Measurements from ENCODE around the gene STAG2.
"Not testable (repeated sequence)": the region's sequence is repeated elsewhere in the genome, so short reads cannot be mapped to it uniquely, and the experiment has no call there.

Gene STAG2

DNA sequence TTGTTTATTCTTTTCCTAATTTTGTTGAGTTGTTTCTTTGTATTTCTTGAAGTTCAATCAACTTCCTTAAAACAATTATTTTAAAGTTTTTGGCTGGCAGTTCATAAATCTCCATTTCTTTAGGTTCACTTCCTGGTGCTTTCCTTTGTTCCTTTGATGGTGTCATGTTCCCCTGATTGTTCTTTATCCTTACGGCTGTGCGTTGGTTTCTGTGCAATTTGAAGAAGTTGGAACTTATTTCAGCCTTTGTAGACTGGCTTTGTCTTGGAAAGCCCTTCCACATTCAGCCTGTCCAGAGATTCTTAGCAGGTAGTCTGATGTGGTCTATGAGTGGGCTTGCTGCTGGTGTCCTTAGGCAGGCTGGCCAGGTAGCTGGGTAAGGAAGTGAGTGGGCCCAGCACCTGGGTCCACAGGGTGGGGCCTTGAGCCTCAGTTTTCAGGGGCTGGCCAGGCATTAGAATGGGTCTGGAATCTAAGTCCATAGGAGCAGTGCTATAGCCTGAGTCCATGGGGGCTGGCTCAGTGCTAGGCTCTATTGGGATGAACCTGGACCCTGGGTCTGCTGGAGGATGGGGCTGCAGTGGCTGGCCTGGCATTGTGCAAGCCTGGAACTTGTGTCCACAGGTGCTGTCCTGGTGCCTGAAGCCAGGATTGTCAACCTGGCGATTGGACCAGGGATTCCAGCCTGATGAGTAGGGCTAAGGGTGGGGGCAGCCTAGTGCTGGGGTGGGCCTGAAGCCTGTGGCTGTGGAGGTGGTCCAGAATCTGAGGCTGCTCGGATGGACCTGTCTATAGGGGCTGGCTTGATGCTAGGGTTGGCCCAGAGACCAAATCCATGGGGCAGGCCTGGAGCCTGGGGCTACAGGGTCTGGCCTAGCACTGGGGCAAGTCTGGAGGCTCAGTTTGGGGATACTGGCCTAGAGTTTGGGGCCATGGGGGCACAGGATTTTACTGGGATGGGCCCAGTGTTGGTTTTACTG is 152.4 kb downstream of the STAG2 start:
- Histone ChIP-seq H3K4me3 (ENCODE audit: low read length) (peak overlapping the region; percentile 4), H3K27me3 (ENCODE audit: control insufficient read depth, insufficient read depth, low read length) (no peaks in the 10 kb centered on the region), H3K4me1 (ENCODE audit: control insufficient read depth, low read depth, low read length) (no peaks in the 10 kb centered on the region), H3K9me3 (ENCODE audit: control insufficient read depth, low read depth, low read length) (peaks cover 15% of the 10 kb centered on the region), H3K36me3 (ENCODE audit: control insufficient read depth, low read depth, low read length) (no peaks in the 10 kb centered on the region), H3K9ac (ENCODE audit: low read length) (no peak overlapping the region), H3K27ac (ENCODE audit: low read length) (no peak overlapping the region)

DNA sequence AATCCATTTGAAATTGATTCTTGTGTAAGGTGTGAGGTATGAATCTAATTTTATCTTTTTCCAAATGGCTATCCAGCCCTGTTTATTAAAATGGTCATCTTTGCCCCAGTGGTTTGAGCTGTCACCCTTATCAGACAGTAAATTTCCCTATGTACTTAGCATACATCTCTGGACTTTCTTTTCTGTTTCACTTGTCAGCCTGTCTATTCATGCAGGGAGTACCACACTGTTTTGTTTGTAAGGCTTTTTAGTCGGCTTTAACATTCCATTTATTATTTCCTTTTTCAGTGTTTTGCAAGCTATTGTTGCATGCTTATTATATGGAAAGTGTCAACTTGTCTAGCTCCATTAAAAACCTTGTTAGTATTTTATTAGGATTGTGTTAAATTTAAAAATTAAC is 155.8 kb downstream of the STAG2 start:
- no peaks in the 10 kb centered on the region for H3K27me3 ChIP-seq (ENCODE audit: control insufficient read depth, insufficient read depth, low read length)
- H3K36me3 ChIP-seq (ENCODE audit: control insufficient read depth, low read depth, low read length) = no peaks in the 10 kb centered on the region
- H3K4me1 ChIP-seq (ENCODE audit: control insufficient read depth, low read depth, low read length) = no peaks in the 10 kb centered on the region

DNA sequence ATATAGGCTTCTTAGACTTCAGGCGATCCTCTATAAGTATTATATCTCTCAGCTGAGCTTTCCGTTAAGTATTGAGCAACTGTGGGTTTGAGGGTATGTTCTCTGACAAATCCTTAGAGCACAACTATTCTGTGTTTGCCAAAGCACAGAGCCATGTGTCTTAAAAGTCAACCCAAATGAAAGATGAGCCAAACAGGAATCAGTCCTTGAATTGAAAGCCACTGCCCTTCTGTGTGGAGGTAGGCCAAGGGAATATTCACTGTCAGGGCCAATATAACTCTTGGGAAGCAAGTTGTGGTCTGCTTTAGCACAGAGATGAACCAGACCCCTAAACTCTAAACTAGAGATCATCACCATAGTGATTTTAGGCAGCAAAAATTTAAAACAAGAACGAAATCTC is 164.0 kb downstream of the STAG2 start:
- Histone ChIP-seq H3K4me1 (ENCODE audit: control insufficient read depth, low read depth, low read length) (no peaks in the 10 kb centered on the region), H3K27ac (ENCODE audit: low read length) (no peak overlapping the region), H3K27me3 (ENCODE audit: control insufficient read depth, insufficient read depth, low read length) (no peaks in the 10 kb centered on the region), H3K9ac (ENCODE audit: low read length) (no peak overlapping the region), H3K9me3 (ENCODE audit: control insufficient read depth, low read depth, low read length) (peaks cover 9% of the 10 kb centered on the region), H3K4me3 (ENCODE audit: low read length) (no peak overlapping the region), H3K36me3 (ENCODE audit: control insufficient read depth, low read depth, low read length) (no peaks in the 10 kb centered on the region)

More for the DNA sequence above, 155.8 kb downstream of the STAG2 start:
- Histone ChIP-seq H3K9me3 (ENCODE audit: control insufficient read depth, low read depth, low read length) (peaks cover 8% of the 10 kb centered on the region), H3K4me3 (ENCODE audit: low read length) (no peak overlapping the region), H3K27ac (ENCODE audit: low read length) (no peak overlapping the region), H3K9ac (ENCODE audit: low read length) (no peak overlapping the region)

DNA sequence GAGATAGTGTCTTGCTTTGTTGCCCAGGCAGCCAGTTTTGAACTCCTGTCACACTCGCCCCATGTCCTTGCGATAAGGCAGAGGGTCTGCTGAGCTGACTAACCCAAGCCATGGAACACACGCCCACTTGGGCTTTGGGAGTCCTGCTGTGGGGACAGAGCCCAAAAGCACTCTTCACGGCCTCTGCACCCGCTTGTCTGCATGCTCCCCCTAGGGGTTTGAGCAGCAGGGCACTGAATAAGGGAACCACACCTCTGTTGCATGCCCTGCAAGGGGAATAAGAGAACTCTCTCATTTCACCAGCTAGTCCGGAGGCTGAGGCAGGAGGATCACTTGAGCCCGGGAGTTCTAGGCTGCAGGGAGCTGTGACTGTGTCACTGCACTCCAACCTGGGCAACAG is 166.0 kb downstream of the STAG2 start:
- H3K4me1 ChIP-seq (ENCODE audit: control insufficient read depth, low read depth, low read length) = no peaks in the 10 kb centered on the region
- no peaks in the 10 kb centered on the region for H3K36me3 ChIP-seq (ENCODE audit: control insufficient read depth, low read depth, low read length)

DNA sequence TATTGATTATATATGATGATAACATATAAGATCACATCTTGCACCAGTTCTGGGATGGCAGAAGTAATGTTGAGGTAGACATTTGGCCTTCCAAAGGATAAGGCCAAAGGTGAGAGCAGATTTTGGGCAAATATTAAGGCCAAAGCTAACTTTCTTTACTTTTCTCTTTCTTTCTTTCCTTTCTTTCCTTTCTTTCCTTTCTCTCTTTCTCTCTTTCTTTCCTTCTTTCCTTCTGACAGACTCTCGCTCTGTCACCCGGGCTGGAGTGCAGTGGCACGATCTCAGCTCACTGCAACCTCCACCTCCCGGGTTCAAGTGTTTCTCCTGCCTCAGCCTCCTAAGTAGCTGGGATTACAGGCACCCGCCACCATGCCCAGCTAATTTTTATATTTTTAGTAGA is 170.9 kb downstream of the STAG2 start:
- H3K27ac ChIP-seq (ENCODE audit: low read length); H3K9ac ChIP-seq (ENCODE audit: low read length); H3K4me1 ChIP-seq (ENCODE audit: control insufficient read depth, low read depth, low read length); H3K9me3 ChIP-seq (ENCODE audit: control insufficient read depth, low read depth, low read length); H3K27me3 ChIP-seq (ENCODE audit: control insufficient read depth, insufficient read depth, low read length); H3K36me3 ChIP-seq (ENCODE audit: control insufficient read depth, low read depth, low read length); H3K4me3 ChIP-seq (ENCODE audit: low read length): not testable (repeated sequence)

More for the DNA sequence above, 166.0 kb downstream of the STAG2 start:
- no peak overlapping the region for H3K9ac ChIP-seq (ENCODE audit: low read length)
- no peak overlapping the region for H3K4me3 ChIP-seq (ENCODE audit: low read length)
- peaks cover 13% of the 10 kb centered on the region for H3K9me3 ChIP-seq (ENCODE audit: control insufficient read depth, low read depth, low read length)
- no peak overlapping the region for H3K27ac ChIP-seq (ENCODE audit: low read length)
- H3K27me3 ChIP-seq (ENCODE audit: control insufficient read depth, insufficient read depth, low read length) = no peaks in the 10 kb centered on the region

DNA sequence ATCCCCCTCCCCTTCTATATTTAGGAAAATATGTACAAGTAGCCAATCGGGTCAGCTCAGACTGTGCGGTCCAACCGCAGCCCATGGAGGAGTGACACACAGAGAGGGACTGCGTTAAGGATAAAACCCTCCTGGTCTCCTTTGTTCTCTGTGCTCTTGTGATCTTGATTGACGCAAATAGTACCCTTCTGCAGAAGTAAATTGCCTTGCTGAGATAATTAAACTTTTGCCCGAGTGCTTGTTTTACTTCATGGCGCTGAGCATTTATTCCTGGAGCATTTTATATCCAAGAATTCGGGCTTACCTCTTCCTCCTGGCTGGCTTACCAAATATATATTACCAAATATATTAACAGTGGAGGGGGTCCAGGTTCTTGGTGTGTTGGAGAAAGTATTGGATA is 184.2 kb downstream of the STAG2 start:
- Histone ChIP-seq H3K4me3 (ENCODE audit: low read length) (no peak overlapping the region), H3K4me1 (ENCODE audit: control insufficient read depth, low read depth, low read length) (no peaks in the 10 kb centered on the region), H3K36me3 (ENCODE audit: control insufficient read depth, low read depth, low read length) (no peaks in the 10 kb centered on the region), H3K27me3 (ENCODE audit: control insufficient read depth, insufficient read depth, low read length) (no peaks in the 10 kb centered on the region), H3K27ac (ENCODE audit: low read length) (no peak overlapping the region), H3K9ac (ENCODE audit: low read length) (no peak overlapping the region), H3K9me3 (ENCODE audit: control insufficient read depth, low read depth, low read length) (peaks cover 22% of the 10 kb centered on the region)

DNA sequence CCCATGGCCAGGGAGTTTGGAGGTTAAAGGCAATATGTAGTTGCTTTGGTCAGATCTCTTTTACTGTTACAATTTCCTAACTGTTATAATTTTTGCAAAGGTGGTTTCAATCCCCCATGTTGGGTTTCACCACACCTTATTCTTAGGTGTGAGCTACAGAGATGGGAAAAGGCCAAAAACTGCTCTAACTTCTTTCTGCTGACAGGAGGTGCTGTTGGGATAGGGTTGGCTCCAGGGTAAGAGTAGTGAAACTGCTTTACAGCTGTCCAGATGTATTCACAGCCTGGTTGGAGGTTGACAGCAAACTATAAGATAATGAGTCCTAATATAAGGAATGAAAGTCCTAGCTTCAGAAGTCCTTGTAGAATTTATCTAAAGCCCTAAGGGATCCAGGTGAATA is 189.7 kb downstream of the STAG2 start:
- Histone ChIP-seq H3K36me3 (ENCODE audit: control insufficient read depth, low read depth, low read length) (no peaks in the 10 kb centered on the region), H3K27ac (ENCODE audit: low read length) (no peak overlapping the region), H3K9ac (ENCODE audit: low read length) (no peak overlapping the region), H3K9me3 (ENCODE audit: control insufficient read depth, low read depth, low read length) (peaks cover 14% of the 10 kb centered on the region), H3K4me3 (ENCODE audit: low read length) (no peak overlapping the region), H3K4me1 (ENCODE audit: control insufficient read depth, low read depth, low read length) (no peaks in the 10 kb centered on the region), H3K27me3 (ENCODE audit: control insufficient read depth, insufficient read depth, low read length) (no peaks in the 10 kb centered on the region)

All from iPS-18a (cell line).